ENCODE results near the gene PDILT. TPM values are rescaled to one million over a fixed set of nuclear protein-coding genes. Genes with fewer than 3 reads are reported as not detected.

PDILT gene
- total RNA-seq, 1 experiment from 2014 or later = not detected

- H4K91ac ChIP-seq (ENCODE audit: insufficient read length, low read depth, low read length) = no peak overlapping the region
- Mint-ChIP-seq H3K36me3 (ENCODE audit: insufficient read depth in 1 of 3, low read depth in 3 of 3) (no peaks in the 10 kb centered on the region), H3K9me3 (no peaks in the 10 kb centered on the region; a peak in 1 of 5 replicates), H3K4me1 (peaks cover 8 to 12% of the 10 kb centered on the region in 2 experiments; a peak in 2 of 4 replicates), H3K4me3 (no peak overlapping the region), H3K27ac (no peak overlapping the region), H3K27me3 (ENCODE audit: low read depth) (peaks cover 17% of the 10 kb centered on the region)
- no peak overlapping the region for H2BK12ac ChIP-seq (ENCODE audit: insufficient read length, low read depth, low read length)
- no peak overlapping the region for H2BK20ac ChIP-seq (ENCODE audit: low read depth, low read length, poor library complexity, severe bottlenecking)
- no peak overlapping the region for H2BK120ac ChIP-seq (ENCODE audit: low read depth, low read length, poor library complexity, severe bottlenecking)
- no peak overlapping the region for H3K27ac ChIP-seq (ENCODE audit: insufficient read length, low read depth, low read length)
- H3K4me1 ChIP-seq (ENCODE audit: insufficient read depth, low read length) = peaks cover 6% of the 10 kb centered on the region
- DNase-seq = no peak
- no peak overlapping the region for H3K14ac ChIP-seq (ENCODE audit: insufficient read depth, low read length)
- H3K79me2 ChIP-seq (ENCODE audit: insufficient read depth, low read length) = no peaks in the 10 kb centered on the region
- H3K56ac ChIP-seq (ENCODE audit: insufficient read length, low read depth, low read length) = no peak overlapping the region
- H2AK5ac ChIP-seq (ENCODE audit: insufficient read length, low read length) = no peak overlapping the region
- H3K23ac ChIP-seq (ENCODE audit: insufficient read length, low read depth, low read length) = no peak overlapping the region
- no peak overlapping the region for H4K8ac ChIP-seq (replicated peaks; ENCODE audit: insufficient read length, low read depth, low read length)
- no peak overlapping the region for H3K9ac ChIP-seq (ENCODE audit: extremely low read depth, insufficient read length, low read length)
- H3K27me3 ChIP-seq (ENCODE audit: insufficient read depth, low read length) = no peaks in the 10 kb centered on the region
- no peak overlapping the region for H2AFZ ChIP-seq (ENCODE audit: low read length)
- no peak overlapping the region for H2BK5ac ChIP-seq (ENCODE audit: insufficient read length, low read length)
- no peak overlapping the region for H2BK15ac ChIP-seq (ENCODE audit: low read depth, low read length)
- no peaks in the 10 kb centered on the region for H3K79me1 ChIP-seq (ENCODE audit: insufficient read depth, low read depth, low read length, poor library complexity, severe bottlenecking)
- no peak overlapping the region for H3K4me2 ChIP-seq (ENCODE audit: insufficient read depth, insufficient read length, low read length)
- peaks cover 3% of the 10 kb centered on the region for H4K20me1 ChIP-seq (ENCODE audit: control insufficient read depth, insufficient read depth, insufficient read length)
- no peaks in the 10 kb centered on the region for H3K9me3 ChIP-seq (ENCODE audit: control insufficient read depth, low read depth, low read length)
- no CpG with 5 or more reads among the region's 7 CpGs for WGBS (ENCODE audit: extremely low coverage, insufficient read length, low lambda C conversion rate)
- no peak for TF ChIP-seq CTCF (conservative IDR thresholded peaks at IDR 0.05)
- no peak overlapping the region for H3K18ac ChIP-seq (ENCODE audit: insufficient read length, low read depth, low read length)
- no peak overlapping the region for H3K4ac ChIP-seq (ENCODE audit: low read depth, low read length)
- no peaks in the 10 kb centered on the region for H3K23me2 ChIP-seq (ENCODE audit: insufficient read length, low read depth, low read length, poor library complexity, severe bottlenecking)
- H3T11ph ChIP-seq (ENCODE audit: low read length) = no peak overlapping the region
- H4K5ac ChIP-seq (ENCODE audit: insufficient read length, low read depth, low read length) = no peak overlapping the region
Measured at GRCh38 chr16:20318006-20318405, 86.5 kb downstream of the PDILT start.

All from H9 (cell line).